Neural progenitor cell (in vitro differentiated cells): ENCODE measurements around the gene PBX3. TPM values are rescaled to one million over a fixed set of nuclear protein-coding genes. Genes with fewer than 3 reads are reported as not detected.

Experiments used
- DNase-seq: peaks from one replicate; pipeline ENCODE4 v3.0.0-alpha.2; 2016; ENCODE audit warnings: low spot score
- H2AFZ ChIP-seq: fragments of 200-600 bp; sonication (generic); replicated peaks from 2 replicates; pipeline ENCODE4 v1.6.1; 2016; ENCODE audit warnings: antibody characterized with exemption
- H3F3A ChIP-seq: fragments of 200-600 bp; sonication (generic); 2 replicates; pipeline ENCODE4 v1.6.1; 2016; ENCODE audit warnings: antibody characterized with exemption, low read depth
- H3K27ac ChIP-seq: fragments of 200-600 bp; sonication (generic); 2 replicates; pipeline ENCODE4 v1.5.1; 2016; ENCODE audit warnings: mild to moderate bottlenecking
- H3K27me3 ChIP-seq: fragments of 200-600 bp; sonication (generic); 2 replicates; pipeline ENCODE4 v1.6.1; 2016; ENCODE audit warnings: mild to moderate bottlenecking, moderate library complexity
- H3K36me3 ChIP-seq: fragments of 200-600 bp; sonication (generic); 2 replicates; pipeline ENCODE4 v1.5.1; 2016
- H3K4me1 ChIP-seq: fragments of 200-600 bp; sonication (generic); 2 replicates; pipeline ENCODE4 v1.6.1; 2016; ENCODE audit warnings: mixed run types
- H3K4me2 ChIP-seq: fragments of 200-600 bp; sonication (generic); 2 replicates; pipeline ENCODE4 v1.6.1; 2016
- H3K4me3 ChIP-seq: fragments of 200-600 bp; sonication (generic); 2 replicates; pipeline ENCODE4 v1.5.1; 2016
- H3K79me2 ChIP-seq: fragments of 200-600 bp; sonication (generic); 2 replicates; pipeline ENCODE4 v1.6.1; 2016; ENCODE audit warnings: low read depth
- H3K9ac ChIP-seq: fragments of 200-600 bp; sonication (generic); 2 replicates; pipeline ENCODE4 v1.6.1; 2016
- H3K9me3 ChIP-seq: fragments of 200-600 bp; sonication (generic); 2 replicates; pipeline ENCODE4 v1.5.1; 2016; ENCODE audit warnings: low read depth
- H4K20me1 ChIP-seq: fragments of 200-600 bp; sonication (generic); 2 replicates; pipeline ENCODE4 v1.6.1; 2016; ENCODE audit warnings: low read depth
- H3K27ac Mint-ChIP-seq: 3 replicates; pipeline ENCODE4 v1.8.0; 2021; ENCODE audit warnings: mixed read lengths
- H3K27me3 Mint-ChIP-seq: 2 replicates; pipeline ENCODE4 v1.8.0; 2022; ENCODE audit warnings: low read depth, mild to moderate bottlenecking, inconsistent platforms, moderate library complexity, mixed read lengths; ENCODE audit not compliant: insufficient read depth
- H3K36me3 Mint-ChIP-seq: 3 replicates; pipeline ENCODE4 v1.8.0; 2021; ENCODE audit warnings: mixed read lengths
- H3K4me1 Mint-ChIP-seq: 3 replicates; pipeline ENCODE4 v1.8.0; 2021; ENCODE audit warnings: mixed read lengths
- H3K4me3 Mint-ChIP-seq: 3 replicates; pipeline ENCODE4 v1.8.0; 2021; ENCODE audit warnings: mild to moderate bottlenecking, moderate library complexity, mixed read lengths
- H3K9me3 Mint-ChIP-seq: 3 replicates; pipeline ENCODE4 v1.8.0; 2020; ENCODE audit warnings: mixed read lengths
- EZH2 ChIP-seq: fragments of 200-600 bp; sonication (generic); IDR thresholded peaks from 2 replicates; pipeline ENCODE4 v1.6.1; 2017; ENCODE audit warnings: antibody characterized with exemption, mild to moderate bottlenecking, moderate library complexity
- EZH2phosphoT487 ChIP-seq: fragments of 200-600 bp; sonication (generic); IDR thresholded peaks from 2 replicates; pipeline ENCODE4 v1.6.1; 2017; ENCODE audit warnings: antibody characterized with exemption
- total RNA-seq: library from RNA; depleted of rRNA; stranded (reverse); fragments of >200 nt; gene quantifications from 2 replicates; pipeline ENCODE4 v1.2.3, GENCODE V29; 2015; ENCODE audit warnings: low replicate concordance
- TF ChIP-seq, protein P1 (sequence below): fragments of 200-600 bp; sonication (generic); IDR thresholded peaks from 2 replicates; pipeline ENCODE4 v1.5.1; 2017; ENCODE audit warnings: antibody characterized with exemption, mild to moderate bottlenecking

Gene PBX3
- total RNA-seq, 1 donor from 2014 or later: 99.5 TPM

DNA sequence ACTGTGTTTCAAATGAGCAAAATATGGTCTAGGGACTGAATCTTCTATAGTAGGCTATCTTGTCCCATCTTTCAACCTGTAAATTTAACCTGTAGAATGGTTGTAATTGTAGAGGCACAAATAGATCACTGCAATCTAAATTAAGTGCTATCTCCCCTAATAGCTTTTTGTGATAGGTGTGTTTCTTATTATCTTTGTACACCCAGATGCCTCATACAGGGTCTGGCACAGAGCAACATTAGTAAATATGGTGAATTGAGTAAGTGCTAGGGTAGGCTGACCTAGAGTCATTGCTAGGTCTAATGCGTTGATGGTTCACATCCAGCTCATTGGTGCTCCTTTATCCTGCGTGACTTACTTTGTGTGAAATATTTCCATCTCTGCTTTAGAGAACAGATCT, 100.6 kb downstream of the PBX3 start:
- Mint-ChIP-seq H3K4me3 (no peak overlapping the region), H3K36me3 (peaks cover 6% of the 10 kb centered on the region), H3K4me1 (peaks cover 32% of the 10 kb centered on the region), H3K27me3 (no peaks in the 10 kb centered on the region), H3K27ac (no peak overlapping the region), H3K9me3 (peaks cover 3% of the 10 kb centered on the region)
- Histone ChIP-seq H3K9ac (no peak overlapping the region), H3K4me2 (no peak overlapping the region), H3K4me3 (no peak overlapping the region), H3K27me3 (no peaks in the 10 kb centered on the region), H3K4me1 (peaks cover 21% of the 10 kb centered on the region), H4K20me1 (peaks cover 66% of the 10 kb centered on the region), H3F3A (peaks cover under 1% of the 10 kb centered on the region), H3K27ac (no peak overlapping the region), H2AFZ (no peak overlapping the region), H3K79me2 (peaks cover 95% of the 10 kb centered on the region), H3K9me3 (no peaks in the 10 kb centered on the region), H3K36me3 (peaks cover 5% of the 10 kb centered on the region)
- TF ChIP-seq EZH2 (no peak), EZH2phosphoT487 (no peak)
- TF ChIP-seq, protein P1, sequence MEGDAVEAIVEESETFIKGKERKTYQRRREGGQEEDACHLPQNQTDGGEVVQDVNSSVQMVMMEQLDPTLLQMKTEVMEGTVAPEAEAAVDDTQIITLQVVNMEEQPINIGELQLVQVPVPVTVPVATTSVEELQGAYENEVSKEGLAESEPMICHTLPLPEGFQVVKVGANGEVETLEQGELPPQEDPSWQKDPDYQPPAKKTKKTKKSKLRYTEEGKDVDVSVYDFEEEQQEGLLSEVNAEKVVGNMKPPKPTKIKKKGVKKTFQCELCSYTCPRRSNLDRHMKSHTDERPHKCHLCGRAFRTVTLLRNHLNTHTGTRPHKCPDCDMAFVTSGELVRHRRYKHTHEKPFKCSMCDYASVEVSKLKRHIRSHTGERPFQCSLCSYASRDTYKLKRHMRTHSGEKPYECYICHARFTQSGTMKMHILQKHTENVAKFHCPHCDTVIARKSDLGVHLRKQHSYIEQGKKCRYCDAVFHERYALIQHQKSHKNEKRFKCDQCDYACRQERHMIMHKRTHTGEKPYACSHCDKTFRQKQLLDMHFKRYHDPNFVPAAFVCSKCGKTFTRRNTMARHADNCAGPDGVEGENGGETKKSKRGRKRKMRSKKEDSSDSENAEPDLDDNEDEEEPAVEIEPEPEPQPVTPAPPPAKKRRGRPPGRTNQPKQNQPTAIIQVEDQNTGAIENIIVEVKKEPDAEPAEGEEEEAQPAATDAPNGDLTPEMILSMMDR: no peak
- no peak for DNase-seq

DNA sequence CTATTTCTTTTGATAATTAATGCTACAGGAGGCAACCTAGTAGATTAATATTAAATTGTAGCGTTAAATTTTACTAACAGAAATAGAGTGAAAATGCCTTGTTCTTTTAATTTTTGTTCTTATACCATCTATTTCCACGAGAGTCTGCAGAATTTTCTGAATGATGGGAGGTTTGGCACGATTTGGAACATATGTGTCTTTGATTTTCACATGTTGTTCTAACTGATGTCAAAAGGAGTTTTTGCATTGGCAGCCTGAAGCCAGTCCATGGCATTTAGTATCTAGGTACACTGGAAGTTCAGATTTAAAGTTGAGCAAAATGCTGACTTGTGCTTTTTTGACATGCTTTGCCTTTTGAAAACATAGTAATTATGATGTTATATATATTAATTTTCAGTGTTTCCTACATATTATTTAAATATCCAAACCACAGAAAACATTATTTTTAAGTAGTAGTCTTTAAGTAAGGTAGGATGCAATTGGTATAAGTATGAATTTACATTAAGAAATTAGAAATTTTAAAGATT, 103.0 kb downstream of the PBX3 start:
- no peak overlapping the region for H3K27ac ChIP-seq
- no peak overlapping the region for H3K27ac Mint-ChIP-seq
- H3K9ac ChIP-seq: no peak overlapping the region
- H2AFZ ChIP-seq: no peak overlapping the region
- H3K27me3 Mint-ChIP-seq: no peaks in the 10 kb centered on the region
- peaks cover 48% of the 10 kb centered on the region for H4K20me1 ChIP-seq
- H3K36me3 ChIP-seq: peaks cover 5% of the 10 kb centered on the region
- no peak overlapping the region for H3K4me2 ChIP-seq
- DNase-seq: no peak
- peaks cover 3% of the 10 kb centered on the region for H3K9me3 Mint-ChIP-seq
- no peaks in the 10 kb centered on the region for H3K4me1 ChIP-seq
- H3K36me3 Mint-ChIP-seq: peaks cover 6% of the 10 kb centered on the region
- TF ChIP-seq, protein P1: no peak
- TF ChIP-seq EZH2phosphoT487: no peak
- no peak for TF ChIP-seq EZH2
- no peaks in the 10 kb centered on the region for H3K9me3 ChIP-seq
- H3K4me1 Mint-ChIP-seq: peaks cover 20% of the 10 kb centered on the region
- H3K27me3 ChIP-seq: no peaks in the 10 kb centered on the region
- no peaks in the 10 kb centered on the region for H3F3A ChIP-seq
- H3K4me3 Mint-ChIP-seq: no peak overlapping the region
- H3K79me2 ChIP-seq: peaks cover 94% of the 10 kb centered on the region
- no peak overlapping the region for H3K4me3 ChIP-seq

DNA sequence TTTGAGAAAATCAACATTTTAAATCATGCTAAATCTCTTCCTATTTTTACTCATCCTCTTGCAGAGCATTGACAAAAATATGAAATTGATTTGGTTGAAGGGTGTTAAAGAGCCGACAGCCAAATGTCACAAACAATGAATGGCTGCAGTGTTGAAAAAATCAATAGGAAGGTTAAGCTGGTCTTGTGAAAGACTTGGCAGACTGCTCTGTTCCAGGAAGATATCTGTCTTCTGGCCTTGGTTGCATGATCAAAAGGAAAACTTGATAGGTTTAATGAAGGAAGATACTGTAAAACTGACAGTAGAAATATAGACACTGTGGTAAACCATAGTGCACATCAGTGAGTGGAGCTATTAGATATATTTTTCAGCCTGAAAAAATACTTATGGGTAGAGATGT, 103.6 kb downstream of the PBX3 start:
- no peak for DNase-seq
- no peaks in the 10 kb centered on the region for H3K9me3 ChIP-seq
- Mint-ChIP-seq H3K4me1 (peaks cover 18% of the 10 kb centered on the region), H3K4me3 (no peak overlapping the region), H3K27me3 (no peaks in the 10 kb centered on the region), H3K9me3 (peaks cover 3% of the 10 kb centered on the region), H3K36me3 (peaks cover 6% of the 10 kb centered on the region), H3K27ac (no peak overlapping the region)
- peaks cover 94% of the 10 kb centered on the region for H3K79me2 ChIP-seq
- no peak overlapping the region for H2AFZ ChIP-seq
- no peak overlapping the region for H3K9ac ChIP-seq
- no peaks in the 10 kb centered on the region for H3K4me1 ChIP-seq
- H3F3A ChIP-seq: no peaks in the 10 kb centered on the region
- H3K4me2 ChIP-seq: no peak overlapping the region
- H4K20me1 ChIP-seq: peaks cover 50% of the 10 kb centered on the region
- TF ChIP-seq, protein P1: no peak
- TF ChIP-seq EZH2phosphoT487 (no peak), EZH2 (no peak)
- no peak overlapping the region for H3K4me3 ChIP-seq
- no peak overlapping the region for H3K27ac ChIP-seq
- H3K36me3 ChIP-seq: peaks cover 5% of the 10 kb centered on the region
- no peaks in the 10 kb centered on the region for H3K27me3 ChIP-seq
